PC-3 (cell line): Measurements from ENCODE around the gene RBPJ. TPM values are rescaled to one million over a fixed set of nuclear protein-coding genes. Genes with fewer than 3 reads are reported as not detected.

Experiments
- ATAC-seq: fragments of 200-7000 bp; cut with Tn5 transposase; 2 replicates; pipeline ENCODE4 v1.9.1; 2020; ENCODE audit warnings: mild to moderate bottlenecking, moderate library complexity
- BruUV-seq: library from RNA; stranded (reverse); fragments of 400-500 nt; replicated peaks from 2 replicates; lab custom pipeline; 2021; lab: Mats Ljungman, UMichigan
- CTCF ChIA-PET: fragments of 300-600 bp; sonication (Branson Sonifier 250); formaldehyde crosslinking; loops from one replicate; lab custom pipeline; 2022; ENCODE audit warnings: antibody characterized with exemption; lab: Charles Lee
- POLR2A ChIA-PET: fragments of 300-600 bp; sonication (Branson Sonifier 250); formaldehyde crosslinking; loops from one replicate; lab custom pipeline; 2022; ENCODE audit warnings: antibody characterized with exemption; ENCODE audit not compliant: unreplicated experiment; lab: Charles Lee
- DNase-seq: peaks from one replicate; pipeline ENCODE4 v3.0.0-alpha.2; 2015
- H2AFZ ChIP-seq: fragments of 300-600 bp; sonication (generic); 2 replicates; pipeline ENCODE4 v1.6.0; 2016; ENCODE audit warnings: antibody characterized with exemption, low read length
- H3F3A ChIP-seq: fragments of 300-600 bp; sonication (generic); one replicate; pipeline ENCODE4 v1.6.0; 2017; ENCODE audit warnings: antibody characterized with exemption, low read length, control low read depth, mild to moderate bottlenecking; ENCODE audit not compliant: unreplicated experiment
- H3K27ac ChIP-seq: fragments of 300-600 bp; sonication (generic); 2 replicates; pipeline ENCODE4 v1.5.1; 2016; ENCODE audit warnings: mild to moderate bottlenecking, low read length
- H3K27me3 ChIP-seq: fragments of 300-600 bp; sonication (generic); 2 replicates; pipeline ENCODE4 v1.6.1; 2016; ENCODE audit warnings: low read length, mixed read lengths
- H3K36me3 ChIP-seq: fragments of 300-600 bp; sonication (generic); 2 replicates; pipeline ENCODE4 v1.6.1; 2016; ENCODE audit warnings: low read depth, mixed run types, low read length, mixed read lengths
- H3K4me1 ChIP-seq: fragments of 300-600 bp; sonication (generic); 2 replicates; pipeline ENCODE4 v1.5.1; 2016; ENCODE audit warnings: low read length; ENCODE audit not compliant: insufficient read depth
- H3K4me2 ChIP-seq: fragments of 300-600 bp; sonication (generic); 2 replicates; pipeline ENCODE4 v1.6.0; 2016; ENCODE audit warnings: low read length
- H3K4me3 ChIP-seq: fragments of 300-600 bp; sonication (generic); 2 replicates; pipeline ENCODE4 v1.5.1; 2016; ENCODE audit warnings: mild to moderate bottlenecking, low read length, mixed read lengths
- H3K79me2 ChIP-seq: fragments of 300-600 bp; sonication (generic); 2 replicates; pipeline ENCODE4 v1.6.1; 2017; ENCODE audit warnings: low read length, mixed read lengths
- H3K9ac ChIP-seq: fragments of 300-600 bp; sonication (generic); 2 replicates; pipeline ENCODE4 v1.6.0; 2016; ENCODE audit warnings: mild to moderate bottlenecking, low read length
- H3K9me2 ChIP-seq: fragments of 300-600 bp; sonication (generic); replicated peaks from 2 replicates; pipeline ENCODE4 v1.6.1; 2016; ENCODE audit warnings: mixed run types, low read length, mixed read lengths
- H3K9me3 ChIP-seq: fragments of 300-600 bp; sonication (generic); 2 replicates; pipeline ENCODE4 v1.6.1; 2016; ENCODE audit warnings: low read length, mixed read lengths
- H4K20me1 ChIP-seq: fragments of 300-600 bp; sonication (generic); 2 replicates; pipeline ENCODE4 v1.6.1; 2016; ENCODE audit warnings: low read length, mixed read lengths
- CTCF ChIP-seq: fragments of 300-600 bp; sonication (generic); conservative IDR thresholded peaks from 2 replicates; pipeline ENCODE4 v1.5.1; 2017; ENCODE audit warnings: antibody characterized with exemption, low read depth, mild to moderate bottlenecking, low read length
- EZH2 ChIP-seq: fragments of 300-600 bp; sonication (generic); IDR thresholded peaks from one replicate; pipeline ENCODE4 v1.6.1; 2017; ENCODE audit warnings: antibody characterized with exemption, mild to moderate bottlenecking, low read length; ENCODE audit not compliant: unreplicated experiment
- EZH2phosphoT487 ChIP-seq: fragments of 300-600 bp; sonication (generic); IDR thresholded peaks from 2 replicates; pipeline ENCODE4 v1.6.1; 2018; ENCODE audit warnings: mild to moderate bottlenecking, antibody characterized with exemption, low read length, borderline replicate concordance
- intact Hi-C: fragments of 100-400 bp; cut with micrococcal nuclease; formaldehyde crosslinking; loops from 2 replicates; pipeline ENCODE4 v1.9.0; 2023
- total RNA-seq: library from RNA; depleted of rRNA; stranded (reverse); fragments of >200 nt; gene quantifications from 2 replicates; pipeline ENCODE4 v1.2.3, GENCODE V29; 2014

RBPJ gene
- total RNA-seq, 1 experiment from 2014 or later = 39.1 TPM

DNA sequence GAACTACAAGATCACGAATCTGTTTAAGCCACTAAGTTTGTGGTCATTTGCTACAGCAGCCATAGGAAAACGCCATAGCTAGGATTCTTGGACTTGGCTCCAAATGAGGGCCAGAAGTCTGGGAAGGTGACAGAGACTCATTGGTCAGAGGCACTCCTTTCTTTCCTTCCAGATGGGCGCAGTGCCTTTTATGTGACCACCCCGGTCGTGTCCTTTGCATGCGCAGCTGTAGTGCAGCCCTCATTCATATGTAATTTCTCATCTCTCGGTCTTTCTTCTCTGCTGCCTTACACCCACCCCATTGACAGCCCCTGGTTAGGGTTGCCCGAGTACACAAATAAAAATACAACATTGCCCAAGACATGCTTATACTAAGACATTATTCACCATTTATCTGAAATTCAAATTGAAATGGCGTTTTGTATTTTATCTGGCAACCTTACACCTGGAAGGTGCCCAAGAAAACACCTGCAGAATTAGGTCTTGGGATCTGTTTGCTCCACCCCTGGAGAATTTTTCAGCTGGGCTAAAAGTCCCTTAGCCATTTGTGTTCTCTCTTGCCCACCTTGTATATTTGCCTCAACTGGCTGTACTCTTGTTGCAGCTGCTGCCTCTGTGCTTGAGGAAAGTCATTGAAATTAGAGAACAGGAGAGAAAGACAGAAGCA, 147.6 kb downstream of the RBPJ start:
- H3K79me2 ChIP-seq = no peaks in the 10 kb centered on the region
- no peak overlapping the region for H3K9ac ChIP-seq
- no peak overlapping the region for H3K4me3 ChIP-seq
- H3K36me3 ChIP-seq = no peaks in the 10 kb centered on the region
- no peaks in the 10 kb centered on the region for H3K4me1 ChIP-seq
- ATAC-seq (no peak), DNase-seq (no peak)
- H3K27me3 ChIP-seq = no peaks in the 10 kb centered on the region
- H3K4me2 ChIP-seq = no peak overlapping the region
- TF ChIP-seq EZH2phosphoT487 = no peak
- TF ChIP-seq EZH2 = no peak
- no peak for TF ChIP-seq CTCF
- no peaks in the 10 kb centered on the region for H3K9me2 ChIP-seq
- BruUV-seq = no TSS peak
- ChIA-PET POLR2A (interaction anchor here (0.6 kb wide), 1 partner anchor 20 kb away, joined by 3 read pairs; no protein-coding TSS in a partner anchor), CTCF (no interaction called here)
- H3K9me3 ChIP-seq = no peaks in the 10 kb centered on the region
- no peaks in the 10 kb centered on the region for H3F3A ChIP-seq
- H2AFZ ChIP-seq = no peak overlapping the region
- no peak overlapping the region for H3K27ac ChIP-seq
- H4K20me1 ChIP-seq = no peaks in the 10 kb centered on the region
- intact Hi-C loops = no loop called here

DNA sequence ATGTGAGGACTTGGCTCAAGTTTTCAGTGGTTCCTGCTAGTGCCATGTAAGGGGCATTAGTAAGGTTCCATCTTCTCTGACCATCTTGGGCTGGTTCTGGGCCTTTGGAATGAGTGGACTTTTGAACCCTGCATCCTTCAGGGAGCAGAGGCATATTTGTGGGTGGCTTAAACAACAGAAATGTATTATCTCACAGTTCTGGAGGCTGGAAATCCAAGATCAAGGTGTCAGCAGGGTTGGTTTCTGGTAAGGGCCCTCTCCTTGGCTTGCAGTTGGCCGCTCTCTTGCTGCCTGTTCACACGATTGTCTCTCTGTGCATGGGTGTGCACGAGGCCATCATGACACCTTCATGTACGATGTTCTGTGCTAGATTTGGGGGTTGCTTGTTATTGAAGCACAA, 148.2 kb downstream of the RBPJ start:
- no peaks in the 10 kb centered on the region for H3K4me1 ChIP-seq
- no peak overlapping the region for H3K4me3 ChIP-seq
- H3K9me3 ChIP-seq = no peaks in the 10 kb centered on the region
- H3K79me2 ChIP-seq = no peaks in the 10 kb centered on the region
- no peak overlapping the region for H2AFZ ChIP-seq
- no peak overlapping the region for H3K27ac ChIP-seq
- no peaks in the 10 kb centered on the region for H3K9me2 ChIP-seq
- no TSS peak for BruUV-seq
- TF ChIP-seq EZH2phosphoT487 = no peak
- TF ChIP-seq CTCF = no peak
- no peak for TF ChIP-seq EZH2
- no peak overlapping the region for H3K9ac ChIP-seq
- POLR2A ChIA-PET = interaction anchor here (0.6 kb wide), 1 partner anchor 20 kb away, joined by 3 read pairs; no protein-coding TSS in a partner anchor
- no peaks in the 10 kb centered on the region for H4K20me1 ChIP-seq
- no peak overlapping the region for H3K4me2 ChIP-seq
- H3F3A ChIP-seq = no peaks in the 10 kb centered on the region
- ATAC-seq (no peak), DNase-seq (no peak)
- CTCF ChIA-PET = no interaction called here
- intact Hi-C loops = no loop called here
- H3K27me3 ChIP-seq = no peaks in the 10 kb centered on the region
- H3K36me3 ChIP-seq = no peaks in the 10 kb centered on the region

GRCh38 chr4:26471890-26472289, 151.1 kb downstream of the RBPJ start:
- H2AFZ ChIP-seq = no peak overlapping the region
- POLR2A ChIA-PET = no interaction called here
- no TSS peak for BruUV-seq
- no peaks in the 10 kb centered on the region for H3K4me1 ChIP-seq
- no peaks in the 10 kb centered on the region for H3K9me3 ChIP-seq
- no peak for TF ChIP-seq EZH2
- TF ChIP-seq CTCF = no peak
- intact Hi-C loops = loop anchor here (5.0 kb wide), 1 partner anchor 250 kb away; no protein-coding TSS in a partner anchor
- CTCF ChIA-PET = no interaction called here
- no peak overlapping the region for H3K4me2 ChIP-seq
- no peaks in the 10 kb centered on the region for H3F3A ChIP-seq
- ATAC-seq = no peak
- DNase-seq = no peak
- H4K20me1 ChIP-seq = no peaks in the 10 kb centered on the region
- no peaks in the 10 kb centered on the region for H3K27me3 ChIP-seq
- no peaks in the 10 kb centered on the region for H3K79me2 ChIP-seq
- no peak overlapping the region for H3K4me3 ChIP-seq
- H3K36me3 ChIP-seq = no peaks in the 10 kb centered on the region
- H3K27ac ChIP-seq = no peak overlapping the region
- no peak overlapping the region for H3K9ac ChIP-seq
- no peaks in the 10 kb centered on the region for H3K9me2 ChIP-seq
